ENCODE results near the gene BRINP1.

BRINP1 gene

DNA sequence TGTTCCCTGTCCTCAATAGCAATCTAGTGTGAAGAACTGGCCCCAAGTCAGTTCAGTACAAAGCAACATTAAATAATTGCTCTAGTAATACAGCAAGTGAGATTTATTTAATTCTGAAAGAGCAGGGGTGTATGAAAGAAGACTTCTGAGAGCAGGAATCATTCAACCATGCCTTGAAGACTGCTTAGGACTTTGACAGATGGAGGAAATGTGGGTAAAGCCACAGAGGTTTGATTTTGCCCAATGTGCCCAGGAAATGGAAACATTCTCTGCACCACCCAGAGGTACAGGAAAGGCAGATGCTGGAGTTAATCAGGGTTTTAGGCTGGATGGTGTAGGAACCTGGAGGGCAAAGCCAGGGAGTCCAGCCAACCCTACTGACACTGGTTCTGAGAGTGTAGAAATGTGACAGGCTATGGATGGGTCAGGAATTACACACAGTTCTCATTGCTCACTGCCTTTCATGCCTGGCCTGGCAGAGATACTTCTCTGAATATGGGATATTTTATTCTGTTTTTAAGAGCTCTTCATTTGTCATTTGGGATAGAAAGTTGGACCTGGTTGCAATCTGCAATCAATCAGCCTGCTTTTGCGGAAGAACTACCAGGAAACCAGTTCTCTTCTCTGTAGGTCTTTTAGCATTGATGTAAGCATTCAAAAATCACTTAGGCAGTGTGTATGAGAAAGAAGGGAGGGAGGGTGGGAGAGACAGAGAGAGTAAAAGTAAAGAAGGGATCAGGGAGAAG, 88.3 kb downstream of the BRINP1 start:
- no peak for DNase-seq

DNA sequence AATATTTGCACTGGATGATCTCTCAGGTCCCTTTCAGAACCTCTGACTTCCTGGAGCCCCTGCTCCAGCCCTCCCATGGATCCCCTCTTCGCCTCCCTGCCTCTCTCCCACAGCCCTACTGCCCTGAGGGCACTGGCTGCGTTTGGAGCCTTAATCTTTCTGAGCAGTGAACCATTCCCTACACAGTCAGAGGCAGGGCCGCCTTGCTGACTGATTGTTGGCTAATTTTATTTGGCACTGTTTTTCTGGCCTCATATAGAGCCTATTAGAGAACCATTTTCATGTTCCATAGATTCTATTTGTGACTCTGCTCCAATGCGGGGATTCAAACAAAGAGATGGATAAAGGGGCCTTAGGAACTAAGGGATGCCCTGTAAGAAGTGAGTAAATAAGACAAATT, 91.1 kb downstream of the BRINP1 start:
- no peak for DNase-seq

DNA sequence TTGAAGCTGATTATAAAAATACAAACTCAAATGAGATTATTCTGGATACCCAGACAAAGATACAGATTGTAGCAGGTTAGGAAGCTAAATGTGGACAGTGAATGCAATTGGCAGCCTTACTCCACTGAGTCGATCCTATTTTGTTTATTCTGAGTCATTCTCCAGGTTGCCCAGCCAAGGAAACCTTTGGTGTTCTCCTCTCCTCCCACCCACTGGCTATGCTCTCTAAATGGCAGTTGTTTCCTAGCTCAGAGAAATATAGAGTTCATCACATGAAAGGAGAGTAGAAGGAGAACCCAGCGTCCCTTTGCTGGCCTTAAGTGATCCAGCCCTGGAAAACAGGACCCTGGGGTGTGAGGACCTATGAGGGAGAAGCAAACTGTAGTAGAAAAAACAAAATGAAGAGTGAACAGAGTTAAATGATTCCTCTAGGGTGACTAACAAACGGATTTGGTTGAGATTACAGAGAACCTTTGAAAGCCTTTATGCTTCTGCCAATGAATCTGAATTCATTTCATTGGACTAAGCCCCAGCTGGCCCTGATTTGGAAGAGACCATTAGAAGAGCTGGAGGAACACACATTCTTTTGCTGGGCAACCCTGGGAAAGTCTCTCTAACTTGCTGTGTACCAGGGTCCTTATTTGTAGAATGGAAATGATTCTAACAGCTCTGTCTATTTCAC, 95.1 kb downstream of the BRINP1 start:
- peak in 1 of 2 donors; percentile 62 for DNase-seq

- peak in 1 of 2 donors; percentile 25 for DNase-seq
Measured at GRCh38 chr9:119273325-119273904, 95.8 kb downstream of the BRINP1 start.

DNA sequence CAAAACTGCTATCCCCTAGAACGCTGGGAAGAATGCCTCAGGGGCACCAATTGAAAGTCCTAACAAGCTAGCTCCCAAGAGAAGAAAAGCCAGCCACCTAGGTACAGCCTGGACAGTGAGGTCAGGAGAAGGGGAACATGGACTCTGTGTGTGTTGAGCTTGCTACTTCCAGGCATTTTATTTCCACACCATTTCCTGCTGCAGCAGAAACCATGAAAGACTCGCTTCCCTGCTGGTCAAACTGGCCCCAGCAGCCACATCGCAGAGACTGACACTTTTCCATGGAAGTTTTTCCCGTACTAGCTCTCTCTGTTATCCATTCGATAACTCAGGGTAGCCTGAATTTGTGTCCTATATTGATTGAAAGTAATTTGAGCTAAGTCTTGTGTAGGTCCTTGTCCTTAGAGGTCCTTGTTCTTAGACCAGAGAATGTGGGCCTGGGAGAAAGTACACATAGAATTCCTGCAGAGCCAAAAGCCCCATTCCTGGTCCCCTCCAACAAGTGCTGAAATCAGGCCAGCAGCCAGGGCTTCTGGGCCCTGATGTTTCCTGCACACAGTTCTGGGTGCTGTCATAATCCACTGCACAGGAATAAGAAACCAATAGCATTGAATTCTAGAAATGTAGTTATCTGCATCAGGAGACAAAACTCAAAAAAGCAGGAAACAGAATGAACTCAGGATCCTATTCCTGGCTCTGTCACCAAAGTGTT, 96.6 kb downstream of the BRINP1 start:
- DNase-seq = no peak

DNA sequence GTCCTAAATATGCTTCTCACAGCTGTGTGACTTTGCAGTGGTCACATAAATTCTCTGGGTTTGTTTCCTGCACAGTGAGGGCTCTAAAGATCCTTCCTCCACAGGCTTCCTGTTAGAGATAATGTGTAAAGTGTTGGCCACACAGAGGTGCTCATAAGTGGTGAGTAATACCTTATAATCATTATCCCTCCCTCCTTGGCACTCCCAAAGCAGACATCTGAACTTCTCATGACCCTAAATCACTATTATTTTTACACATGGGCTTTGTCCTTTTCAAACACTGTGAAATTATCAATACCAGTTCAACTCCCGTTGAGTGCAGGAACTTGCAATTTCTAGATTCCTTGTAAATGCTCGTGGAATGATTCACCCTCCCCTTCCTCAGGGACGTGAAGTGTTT, 100.2 kb downstream of the BRINP1 start:
- DNase-seq = no peak

GRCh38 chr9:119264165-119264564, 105.1 kb downstream of the BRINP1 start:
- DNase-seq = no peak

DNA sequence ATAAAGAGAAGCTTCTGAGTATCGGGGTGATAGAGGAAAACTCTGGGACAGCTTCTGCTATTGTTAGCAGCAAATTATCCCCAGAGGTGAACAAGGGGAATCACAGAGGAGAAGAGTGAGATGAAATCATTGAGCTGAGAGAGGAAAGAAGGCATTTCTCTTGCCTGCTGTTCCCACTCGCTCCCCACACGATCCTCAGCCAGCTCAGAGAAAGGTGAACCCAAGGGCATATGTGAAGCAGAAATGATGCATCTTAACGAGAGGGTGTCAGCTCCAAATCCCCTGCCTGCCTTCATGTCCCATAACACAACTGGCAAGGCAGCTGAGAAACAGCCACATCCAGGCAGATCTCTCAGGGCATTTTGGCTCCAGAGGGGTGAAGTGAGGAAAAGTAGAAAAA, 111.6 kb downstream of the BRINP1 start:
- no peak for DNase-seq

DNA sequence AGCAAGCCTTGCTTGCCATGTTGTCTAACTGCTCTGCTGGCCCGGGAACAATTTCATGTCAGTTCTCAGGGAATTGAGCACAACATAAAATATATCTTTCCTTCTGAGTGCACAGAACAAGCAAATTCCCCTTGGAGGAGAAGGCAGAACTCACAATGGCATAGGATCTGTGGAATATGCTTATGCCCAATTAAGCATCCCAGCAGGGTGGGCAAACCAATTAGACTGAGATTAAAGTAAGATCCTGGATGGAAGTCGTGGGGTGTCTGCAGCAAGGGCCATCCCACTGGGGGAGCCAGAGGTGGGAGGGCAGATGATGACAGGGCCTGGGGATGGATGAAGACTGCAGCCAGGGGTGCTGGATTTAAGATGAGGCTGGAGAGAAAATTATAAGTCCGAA, 114.1 kb downstream of the BRINP1 start:
- DNase-seq = no peak

- DNase-seq = no peak
Measured at GRCh38 chr9:119252671-119253299, 116.5 kb downstream of the BRINP1 start.

- DNase-seq = no peak
Measured at GRCh38 chr9:119251936-119252335, 117.3 kb downstream of the BRINP1 start.

- no peak for DNase-seq
Measured at GRCh38 chr9:119250730-119251129, 118.5 kb downstream of the BRINP1 start.

GRCh38 chr9:119240546-119240945, 128.7 kb downstream of the BRINP1 start:
- DNase-seq = no peak

DNA sequence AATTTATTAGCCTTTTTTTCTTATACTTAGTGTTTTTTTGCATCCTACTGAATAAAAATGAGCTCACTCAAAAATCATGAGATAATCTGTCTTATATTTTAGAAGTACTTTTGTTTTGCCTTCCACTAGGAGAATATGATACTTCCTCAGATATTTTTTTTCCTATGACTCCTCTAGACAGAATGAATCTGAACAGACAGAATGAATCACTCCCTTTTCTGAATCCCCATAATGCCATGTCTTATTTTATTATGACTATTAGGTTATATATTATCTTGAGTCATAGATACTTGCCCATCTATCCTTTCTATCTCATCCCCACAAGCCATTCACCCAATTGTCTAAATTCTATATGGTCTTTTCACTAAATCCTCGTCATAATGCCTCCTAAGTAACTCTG, 134.6 kb downstream of the BRINP1 start:
- DNase-seq = no peak

- no peak for DNase-seq
Measured at GRCh38 chr9:119227422-119227821, 141.8 kb downstream of the BRINP1 start.

DNA sequence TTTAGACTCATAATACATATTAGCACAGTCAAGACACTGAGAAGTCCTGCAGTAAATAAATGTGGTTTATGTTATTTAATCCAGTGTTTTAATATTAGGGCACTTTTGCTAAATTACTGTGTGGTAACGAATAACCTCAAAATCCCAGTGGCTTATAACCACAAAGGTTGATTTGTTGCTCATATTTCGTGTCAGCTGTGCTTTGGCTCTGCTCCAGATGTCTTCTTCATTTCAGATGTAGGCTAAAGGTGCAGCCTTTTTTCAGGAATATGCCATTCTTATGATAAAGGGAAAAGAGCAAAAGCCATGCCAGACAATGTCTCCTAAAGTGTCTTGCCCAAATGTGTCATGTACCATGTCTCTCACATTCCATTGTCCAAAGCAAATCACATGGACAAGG, 144.8 kb downstream of the BRINP1 start:
- DNase-seq = no peak

- DNase-seq = no peak
Measured at GRCh38 chr9:119221276-119221675, 148.0 kb downstream of the BRINP1 start.

GRCh38 chr9:119218293-119218692, 150.9 kb downstream of the BRINP1 start:
- DNase-seq = no peak

GRCh38 chr9:119216651-119217331, 152.4 kb downstream of the BRINP1 start:
- peak; percentile 8 to 36 for DNase-seq

DNA sequence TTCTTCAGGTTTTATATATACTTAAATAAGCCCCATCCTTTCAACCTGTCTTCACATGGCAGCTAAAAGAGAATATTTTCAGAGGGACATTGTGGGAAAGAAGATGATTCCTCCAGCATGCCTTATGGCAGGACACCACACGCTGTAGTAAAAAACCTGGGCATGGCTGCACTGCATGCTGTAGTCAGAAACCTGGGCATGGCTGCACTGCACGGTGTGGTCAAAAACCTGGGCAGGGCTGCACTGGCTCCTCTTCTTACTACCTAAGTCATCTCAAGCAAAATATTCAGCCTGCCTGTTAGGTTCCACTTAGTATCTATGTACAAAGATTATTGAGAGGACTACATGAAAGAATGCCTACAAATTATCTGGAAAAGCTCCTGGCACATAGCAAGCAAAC, 153.6 kb downstream of the BRINP1 start:
- DNase-seq = no peak

DNA sequence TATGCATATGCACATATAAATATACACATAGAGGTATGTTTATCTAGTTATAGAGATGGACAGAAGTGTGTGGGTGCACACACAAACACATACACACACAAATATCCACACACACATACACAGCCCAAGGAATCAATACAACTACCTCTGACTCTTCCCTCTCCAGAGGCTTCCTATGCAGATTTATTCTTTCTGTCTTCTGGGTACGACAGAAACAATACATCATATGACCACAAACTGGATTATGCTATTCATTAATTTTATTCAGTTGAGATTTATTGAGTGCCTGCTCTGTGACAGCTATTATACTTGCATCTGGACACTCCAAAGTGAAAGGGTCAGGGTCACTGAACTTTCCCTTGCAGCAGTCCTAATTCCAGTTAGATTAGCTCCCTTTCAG, 155.8 kb downstream of the BRINP1 start:
- no peak for DNase-seq

DNA sequence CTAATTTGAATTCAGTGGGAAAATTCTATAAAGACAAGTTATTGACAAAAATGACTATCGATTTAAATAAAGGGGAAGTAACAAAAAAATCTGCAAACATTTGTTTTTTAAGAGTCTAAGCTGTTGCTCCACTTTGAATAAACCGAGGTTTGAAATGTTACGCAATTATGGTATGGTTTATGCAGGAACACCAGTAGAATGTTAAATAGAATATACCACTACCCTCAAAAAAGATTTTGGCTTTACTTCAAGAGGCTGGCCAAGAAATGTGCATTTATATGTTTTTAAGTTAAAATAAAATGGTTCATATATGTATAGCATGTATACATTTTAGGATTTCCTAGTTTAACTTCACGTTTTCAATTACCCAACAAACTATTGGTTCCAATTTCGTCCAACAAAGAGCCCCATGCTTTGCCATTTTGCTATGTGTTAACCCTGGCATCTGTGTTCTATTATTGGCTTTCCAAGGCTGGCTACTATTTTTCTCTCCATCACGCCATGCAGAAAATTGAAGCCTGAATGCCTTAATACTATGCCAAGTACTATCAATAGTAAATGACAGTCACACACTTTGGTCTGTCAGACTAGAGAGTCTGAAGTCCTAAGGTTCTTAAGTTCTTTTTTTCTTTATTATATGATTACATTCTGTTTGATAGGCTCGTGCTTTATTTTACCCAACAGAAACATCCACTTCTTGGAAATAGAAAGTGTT, 171.2 kb downstream of the BRINP1 start:
- no peak for DNase-seq

All from hippocampal formation (tissue), 2 donors.